Activated T-cell treated with anti-CD3 and anti-CD28 coated beads for 4 hours (primary cell): ENCODE results near the gene ZNF768.
A peak's percentile ranks its signal among the peaks of the same experiment; 100 is the strongest.
"Not testable (repeated sequence)": the region's sequence is repeated elsewhere in the genome, so short reads cannot be mapped to it uniquely, and the experiment has no call there.

Experiments used
- DNase-seq: peaks from one replicate; pipeline ENCODE4 v3.0.0-alpha.2; 2020

Gene ZNF768

GRCh38 chr16:30532285-30533145 lies 6.1 kb upstream of the ZNF768 start:
- no peak for DNase-seq

GRCh38 chr16:30530163-30531037 lies 4.0 kb upstream of the ZNF768 start:
- no peak for DNase-seq

GRCh38 chr16:30528799-30529457 lies 2.6 kb upstream of the ZNF768 start:
- no peak for DNase-seq

- DNase-seq = no peak
These were observed 1.3 kb upstream of the ZNF768 start for GRCh38 chr16:30527635-30528178.

GRCh38 chr16:30526823-30527634 lies 663 bp upstream of the ZNF768 start:
- peak; percentile 75 for DNase-seq

GRCh38 chr16:30525844-30526136 lies 576 bp downstream of the ZNF768 start:
- no peak for DNase-seq

- DNase-seq = no peak
These were observed 1.5 kb downstream of the ZNF768 start for GRCh38 chr16:30524575-30525568.

GRCh38 chr16:30523768-30524574 lies 2.4 kb downstream of the ZNF768 start:
- DNase-seq = no peak

GRCh38 chr16:30522702-30523463 lies 3.5 kb downstream of the ZNF768 start:
- not testable (repeated sequence) for DNase-seq

- no peak for DNase-seq
These were observed 4.3 kb downstream of the ZNF768 start for GRCh38 chr16:30521873-30522641.

GRCh38 chr16:30521476-30521872 lies 4.9 kb downstream of the ZNF768 start:
- no peak for DNase-seq

- no peak for DNase-seq
These were observed 7.0 kb downstream of the ZNF768 start for GRCh38 chr16:30519120-30520049.

- no peak for DNase-seq
These were observed 7.8 kb downstream of the ZNF768 start for GRCh38 chr16:30518552-30518951.

- DNase-seq = no peak
These were observed 11.1 kb downstream of the ZNF768 start for GRCh38 chr16:30515275-30515674.

- DNase-seq = no peak
These were observed 14.9 kb downstream of the ZNF768 start for GRCh38 chr16:30511509-30511908.

- DNase-seq = no peak
These were observed 15.9 kb downstream of the ZNF768 start for GRCh38 chr16:30510376-30510938.
